ENCODE data around the gene LRP8.

The LRP8 gene

DNA sequence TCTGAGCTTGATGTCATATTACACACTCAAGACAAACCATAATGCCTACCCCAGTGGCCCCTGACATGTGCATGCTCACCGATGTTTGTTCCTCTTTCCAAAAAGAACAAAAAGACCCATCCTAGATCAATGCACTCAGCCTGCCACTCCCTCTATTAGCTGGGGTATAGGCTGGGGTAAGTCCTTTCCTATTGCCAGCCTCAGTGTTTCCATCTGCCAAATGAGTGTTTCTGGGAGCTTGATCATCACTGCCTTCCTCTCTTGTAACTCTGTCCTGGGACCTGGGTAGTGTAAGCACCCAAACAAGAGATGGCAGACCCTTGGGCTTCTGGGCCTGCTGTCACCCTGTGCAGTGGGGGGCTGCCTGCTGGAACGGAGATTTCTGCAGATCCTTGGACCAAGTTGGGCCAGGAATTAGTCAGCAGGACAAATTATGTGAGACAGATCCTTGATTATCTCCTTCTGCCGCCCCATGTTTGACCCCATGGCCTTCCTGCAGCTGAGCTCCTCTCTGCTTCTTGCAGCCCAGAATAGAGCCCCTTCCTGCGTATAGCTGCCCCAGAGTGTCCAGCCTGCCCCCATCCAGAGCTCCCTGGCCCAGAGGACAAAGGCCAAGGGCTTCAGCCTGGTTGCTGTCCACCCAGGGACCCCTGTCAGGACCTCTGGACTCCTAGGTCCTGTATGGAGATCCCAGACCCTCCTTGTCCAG lies 31.5 kb upstream of the LRP8 start:
- DNase-seq: no peak

DNA sequence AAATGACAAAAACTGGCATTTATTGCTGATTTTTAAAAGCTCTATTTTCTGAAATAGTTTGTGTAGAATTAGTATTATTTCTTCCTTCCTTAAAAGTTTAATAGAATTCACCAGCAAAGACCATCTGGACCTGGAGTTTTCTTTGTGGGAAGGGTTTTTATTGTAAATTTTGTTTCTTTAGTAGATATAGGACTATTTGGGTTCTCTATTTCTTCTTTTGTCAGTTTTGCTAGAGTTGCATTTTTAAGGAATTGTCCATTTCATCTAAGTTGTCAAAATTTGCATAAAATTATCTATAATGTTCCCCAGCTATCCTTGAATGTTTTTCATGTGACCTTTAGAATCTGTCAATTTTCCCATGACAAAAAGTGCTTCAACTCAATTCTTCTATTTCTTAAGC lies 28.8 kb upstream of the LRP8 start:
- no peak for DNase-seq

DNA sequence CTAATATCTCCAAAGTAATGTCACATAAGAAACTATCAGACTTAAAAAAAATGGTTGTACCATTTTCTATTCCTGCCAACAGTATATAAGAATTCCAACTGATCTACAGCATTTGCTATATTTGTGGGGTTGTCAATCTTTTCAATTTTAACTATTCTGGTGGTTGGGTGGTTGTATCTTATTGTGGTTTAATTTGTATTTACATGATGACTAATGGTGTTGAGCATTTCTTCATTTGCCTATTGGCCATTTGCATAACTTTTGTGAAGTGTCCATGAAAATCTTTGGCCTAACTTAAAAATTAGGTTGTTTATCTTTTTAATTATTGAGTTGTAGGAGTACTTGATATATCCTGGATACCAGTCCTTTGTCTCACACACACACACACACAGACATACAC lies 26.2 kb upstream of the LRP8 start:
- DNase-seq: no peak

DNA sequence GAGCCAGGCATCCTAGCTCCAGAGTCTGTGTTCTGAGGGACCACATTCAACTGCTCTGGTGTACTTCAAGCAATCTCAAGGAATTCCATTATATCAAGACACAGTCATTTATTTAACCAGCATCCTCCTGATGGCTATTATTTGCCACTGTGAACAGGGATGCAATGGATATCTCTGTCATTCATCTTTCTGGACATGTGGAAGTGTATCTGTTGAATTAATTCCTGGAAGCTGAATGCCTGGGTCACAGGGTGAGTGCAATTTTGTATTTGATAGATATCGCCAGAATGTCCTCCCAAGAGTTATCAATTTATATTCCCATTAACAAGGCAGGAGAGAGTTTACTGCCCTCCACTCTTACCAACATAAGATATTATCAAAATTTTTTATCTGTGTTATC lies 24.7 kb upstream of the LRP8 start:
- DNase-seq: no peak

DNA sequence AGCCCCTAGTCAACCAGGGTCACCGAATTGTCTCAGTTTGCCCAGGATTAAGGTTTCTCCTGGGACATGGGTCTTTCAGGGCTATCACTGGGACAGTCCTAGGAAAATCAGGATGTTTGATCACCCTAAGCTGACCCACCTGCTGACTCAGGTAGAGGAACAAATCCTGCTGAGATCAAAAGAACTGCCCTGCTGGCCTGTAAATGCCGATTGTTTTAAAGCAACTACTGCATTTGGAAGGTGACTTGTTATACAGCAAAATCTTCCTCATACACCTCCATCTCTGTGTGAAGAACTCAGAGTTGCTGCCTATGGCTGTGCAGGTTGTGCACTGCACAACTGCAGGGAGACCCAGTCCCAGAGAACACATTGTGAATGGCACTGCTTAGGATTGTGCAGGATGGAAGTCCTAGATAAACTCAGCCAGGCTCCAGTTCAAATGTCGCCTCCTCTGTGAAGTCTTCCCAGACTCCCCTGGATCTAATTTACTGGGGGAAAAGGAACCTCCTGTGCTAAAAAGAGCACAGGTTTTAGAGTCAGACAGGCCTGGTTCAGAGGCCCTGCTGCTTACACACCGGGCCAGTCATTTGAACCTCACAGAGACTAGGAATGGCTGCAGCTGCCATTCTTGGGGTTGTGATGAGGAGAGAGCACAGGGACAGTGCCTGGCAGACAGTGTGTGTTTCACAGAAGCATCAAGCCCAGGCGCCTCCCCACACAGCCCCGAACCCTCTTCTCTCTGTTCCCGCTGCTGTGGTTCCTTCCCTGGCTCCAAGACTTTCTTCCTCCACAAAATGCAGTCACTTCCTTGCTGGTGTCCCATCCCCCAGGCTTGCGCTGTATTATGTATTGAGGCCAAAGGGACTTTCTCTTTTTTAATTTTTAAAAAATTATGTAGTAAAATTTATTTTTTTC lies 23.2 kb upstream of the LRP8 start:
- no peak for DNase-seq

DNA sequence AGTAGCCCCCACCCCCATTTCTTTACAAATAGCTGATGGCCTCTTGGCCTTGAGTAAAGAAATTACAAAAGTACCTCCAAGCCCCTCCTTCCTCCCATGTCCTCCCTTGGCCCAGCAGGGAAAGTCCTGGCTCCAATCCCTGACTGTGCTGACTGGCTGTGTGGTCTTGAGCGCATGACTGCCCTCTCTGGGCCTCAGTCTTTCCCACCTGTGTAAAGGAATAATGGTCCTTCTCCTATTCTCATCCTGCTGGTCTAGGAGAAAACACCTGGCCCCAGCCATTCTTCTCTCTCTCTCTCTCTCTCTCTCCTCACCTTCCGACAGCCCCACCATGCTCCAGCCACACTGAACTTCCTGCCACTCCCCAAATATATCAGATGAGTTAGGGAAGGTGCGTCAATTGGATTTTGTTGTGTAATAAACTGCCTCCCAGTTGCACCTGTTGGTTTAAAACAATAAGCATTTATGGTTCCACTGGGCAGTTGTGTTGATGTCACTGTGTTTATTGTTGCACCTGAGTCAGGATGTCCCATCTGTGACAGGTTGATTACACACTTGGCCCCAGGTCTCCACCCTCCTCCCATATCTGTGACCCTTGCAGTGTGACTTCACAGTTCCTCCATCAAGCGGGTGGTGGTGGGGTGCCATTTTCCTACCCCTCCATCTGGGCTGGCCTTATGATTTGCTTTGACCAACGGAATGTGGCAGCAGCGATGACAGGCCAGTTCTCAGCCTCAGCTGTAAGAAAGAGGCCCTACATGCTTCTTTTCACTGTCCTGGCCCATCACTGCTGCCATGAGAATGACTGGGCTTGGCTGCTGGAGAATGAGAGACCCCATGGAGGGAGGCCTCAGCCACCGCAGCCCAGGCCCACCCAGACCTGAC lies 22.3 kb upstream of the LRP8 start:
- DNase-seq: no peak

DNA sequence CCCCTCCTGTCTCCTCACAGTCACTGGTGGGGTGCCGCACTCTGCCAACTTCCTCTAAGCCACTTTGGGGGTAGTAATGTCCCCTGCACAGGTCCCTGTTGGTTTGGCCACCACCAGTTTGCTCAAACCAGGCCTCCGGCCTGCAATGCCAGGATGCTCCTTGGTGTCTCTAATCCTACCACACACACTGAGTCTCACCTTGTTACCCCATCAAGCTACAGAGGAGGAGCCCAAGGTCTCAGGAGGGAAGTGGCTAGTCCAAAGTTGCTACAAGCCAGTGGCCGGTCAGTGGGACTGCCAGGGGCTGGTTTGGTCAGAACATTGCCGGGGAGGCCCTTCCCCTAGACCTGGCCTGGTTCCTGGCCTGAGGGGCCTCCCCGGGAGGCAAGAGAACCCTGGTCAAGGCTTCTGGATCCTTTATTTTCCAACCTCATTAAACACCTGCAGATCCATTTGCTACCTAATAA lies 21.5 kb upstream of the LRP8 start:
- DNase-seq: no peak

- DNase-seq: no peak
These were observed 20.9 kb upstream of the LRP8 start for GRCh38 chr1:53348486-53349368.

DNA sequence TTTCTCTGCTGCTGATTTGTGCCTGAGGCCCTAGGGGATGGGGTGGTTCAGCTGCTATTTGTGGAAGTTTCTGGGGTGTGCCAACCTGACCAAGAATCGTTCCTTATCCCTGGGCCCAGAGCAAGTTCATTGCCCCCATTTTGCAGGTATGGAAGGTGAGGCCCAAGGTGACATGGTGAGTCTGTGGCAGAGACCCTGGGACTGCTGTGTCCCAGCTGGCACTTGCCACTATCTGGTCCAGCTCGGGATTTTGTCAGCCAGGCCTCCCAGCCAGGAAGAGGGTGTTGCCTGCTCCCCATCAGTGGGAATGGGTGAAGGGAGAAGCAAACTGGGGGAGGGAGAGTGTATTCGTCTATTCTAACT lies 18.9 kb upstream of the LRP8 start:
- DNase-seq: no peak

- DNase-seq: no peak
These were observed 18.3 kb upstream of the LRP8 start for GRCh38 chr1:53345996-53346813.

GRCh38 chr1:53344921-53345838 lies 17.3 kb upstream of the LRP8 start:
- no peak for DNase-seq

- DNase-seq: no peak
These were observed 16.2 kb upstream of the LRP8 start for GRCh38 chr1:53343831-53344668.

GRCh38 chr1:53342735-53343470 lies 15.0 kb upstream of the LRP8 start:
- no peak for DNase-seq

GRCh38 chr1:53341961-53342707 lies 14.3 kb upstream of the LRP8 start:
- DNase-seq: no peak

- no peak for DNase-seq
These were observed 13.6 kb upstream of the LRP8 start for GRCh38 chr1:53341521-53341895.

- DNase-seq: no peak
These were observed 13.0 kb upstream of the LRP8 start for GRCh38 chr1:53340660-53341520.

Measured in retina (tissue), 1 donor.